Panc1 (cell line): ENCODE data around the gene NLRP10. TPM values are rescaled to one million over a fixed set of nuclear protein-coding genes. Genes with fewer than 3 reads are reported as not detected.

Source experiments
- ATAC-seq: fragments of 200-7000 bp; cut with Tn5 transposase; 2 replicates; pipeline ENCODE4 v1.9.1; 2020; ENCODE audit warnings: mild to moderate bottlenecking, moderate library complexity
- BruUV-seq: library from RNA; stranded (reverse); fragments of 400-500 nt; replicated peaks from 2 replicates; lab custom pipeline; 2021; lab: Mats Ljungman, UMichigan
- CTCF ChIA-PET: fragments of 300-600 bp; sonication (Branson Sonifier 250); formaldehyde crosslinking; loops from one replicate; lab custom pipeline; 2022; ENCODE audit warnings: antibody characterized with exemption; lab: Charles Lee
- POLR2A ChIA-PET: fragments of 300-600 bp; sonication (Branson Sonifier 250); formaldehyde crosslinking; loops from one replicate; lab custom pipeline; 2022; ENCODE audit warnings: antibody characterized with exemption; lab: Charles Lee
- DNase-seq: peaks from one replicate; pipeline ENCODE4 v3.0.0-alpha.2; 2010; ENCODE audit warnings: low read depth, low spot score
- H3K27ac ChIP-seq: 2 replicates; pipeline ENCODE4 v1.5.1; 2011; ENCODE audit warnings: mild to moderate bottlenecking, low read length, inconsistent platforms
- H3K27me3 ChIP-seq: fragments of 200-500 bp; sonication (Bioruptor generic); 2 replicates; pipeline ENCODE4 v1.6.0; 2014; ENCODE audit warnings: low read length, inconsistent platforms; ENCODE audit not compliant: control insufficient read depth, insufficient read depth
- H3K36me3 ChIP-seq: fragments of 200-500 bp; sonication (Bioruptor generic); 2 replicates; pipeline ENCODE4 v1.5.1; 2014; ENCODE audit warnings: inconsistent platforms, mild to moderate bottlenecking, low read length, moderate library complexity; ENCODE audit not compliant: control insufficient read depth, insufficient read depth
- H3K4me1 ChIP-seq: 2 replicates; pipeline ENCODE4 v1.5.1; 2011; ENCODE audit warnings: inconsistent platforms, mild to moderate bottlenecking, low read length, moderate library complexity; ENCODE audit not compliant: control insufficient read depth, insufficient read depth
- H3K4me3 ChIP-seq, 2 experiments: 2 replicates each; pipeline ENCODE4 v1.5.1; 2011 to 2012; ENCODE audit warnings: low read depth in 2 of 2, low read length in 2 of 2, mild to moderate bottlenecking in 2 of 2, inconsistent platforms in 1 of 2, moderate library complexity in 1 of 2
- H3K9me3 ChIP-seq: fragments of 200-500 bp; sonication (Bioruptor generic); 2 replicates; pipeline ENCODE4 v1.5.1; 2014; ENCODE audit warnings: low read depth, mild to moderate bottlenecking, inconsistent platforms, low read length, moderate library complexity; ENCODE audit not compliant: control insufficient read depth, insufficient read depth
- POLR2AphosphoS5 ChIP-seq: IDR thresholded peaks from 2 replicates; pipeline ENCODE4 v1.6.1; 2012; ENCODE audit warnings: mild to moderate bottlenecking, low read depth, low read length, moderate library complexity
- REST ChIP-seq, 2 experiments: IDR thresholded peaks; 2 replicates each; pipeline ENCODE4 v1.6.1; 2011 to 2012; ENCODE audit warnings: low read depth in 2 of 2, control low read depth in 1 of 2, low read length in 1 of 2, mild to moderate bottlenecking in 1 of 2, moderate library complexity in 1 of 2; ENCODE audit not compliant: insufficient read depth in 1 of 2
- SIN3A ChIP-seq: IDR thresholded peaks from 2 replicates; pipeline ENCODE4 v1.6.1; 2012; ENCODE audit warnings: low read depth, mild to moderate bottlenecking, low read length, moderate library complexity, borderline replicate concordance; ENCODE audit not compliant: insufficient read depth
- TCF7L2 ChIP-seq: IDR thresholded peaks from 2 replicates; pipeline ENCODE4 v1.6.1; 2011; ENCODE audit warnings: mild to moderate bottlenecking, low read depth, low read length, inconsistent platforms
- in situ Hi-C: cut with HindIII; loops from 2 replicates; pipeline ENCODE4 v1.10.0; 2016; ENCODE audit warnings: low sequenced_read_pairs, low pct_unique_long_range_greater_than_20kb
- intact Hi-C: fragments of 100-400 bp; cut with micrococcal nuclease; formaldehyde crosslinking; loops from one replicate; pipeline ENCODE4 v1.10.0; 2022; ENCODE audit not compliant: unreplicated experiment
- total RNA-seq: library from RNA; stranded (reverse); gene quantifications from one replicate; pipeline ENCODE4 v1.2.1, GENCODE V29; 2021; ENCODE audit not compliant: unreplicated experiment
- TF ChIP-seq, protein P1 (sequence below): fragments of 450-650 bp; IDR thresholded peaks from 2 replicates; pipeline ENCODE4 v1.5.1; 2017; ENCODE audit warnings: mild to moderate bottlenecking

Gene NLRP10
- total RNA-seq, 1 experiment from 2014 or later, result not detected

- no peak for DNase-seq
- Histone ChIP-seq H3K9me3 (no peaks in the 10 kb centered on the region), H3K4me3 (no peak overlapping the region), H3K4me1 (no peaks in the 10 kb centered on the region), H3K36me3 (no peaks in the 10 kb centered on the region), H3K27ac (no peak overlapping the region), H3K27me3 (no peaks in the 10 kb centered on the region)
- BruUV-seq, result no TSS peak
- ATAC-seq, result no peak
- TF ChIP-seq, protein P1, sequence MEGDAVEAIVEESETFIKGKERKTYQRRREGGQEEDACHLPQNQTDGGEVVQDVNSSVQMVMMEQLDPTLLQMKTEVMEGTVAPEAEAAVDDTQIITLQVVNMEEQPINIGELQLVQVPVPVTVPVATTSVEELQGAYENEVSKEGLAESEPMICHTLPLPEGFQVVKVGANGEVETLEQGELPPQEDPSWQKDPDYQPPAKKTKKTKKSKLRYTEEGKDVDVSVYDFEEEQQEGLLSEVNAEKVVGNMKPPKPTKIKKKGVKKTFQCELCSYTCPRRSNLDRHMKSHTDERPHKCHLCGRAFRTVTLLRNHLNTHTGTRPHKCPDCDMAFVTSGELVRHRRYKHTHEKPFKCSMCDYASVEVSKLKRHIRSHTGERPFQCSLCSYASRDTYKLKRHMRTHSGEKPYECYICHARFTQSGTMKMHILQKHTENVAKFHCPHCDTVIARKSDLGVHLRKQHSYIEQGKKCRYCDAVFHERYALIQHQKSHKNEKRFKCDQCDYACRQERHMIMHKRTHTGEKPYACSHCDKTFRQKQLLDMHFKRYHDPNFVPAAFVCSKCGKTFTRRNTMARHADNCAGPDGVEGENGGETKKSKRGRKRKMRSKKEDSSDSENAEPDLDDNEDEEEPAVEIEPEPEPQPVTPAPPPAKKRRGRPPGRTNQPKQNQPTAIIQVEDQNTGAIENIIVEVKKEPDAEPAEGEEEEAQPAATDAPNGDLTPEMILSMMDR, result no peak
- TF ChIP-seq TCF7L2 (no peak), REST (IDR thresholded peaks at IDR 0.05; ENCODE audit: insufficient read depth in 1 of 2, low read depth in 2 of 2, low read length in 1 of 2) (no peak), POLR2AphosphoS5 (no peak)
- in situ Hi-C loops (no loop called here), intact Hi-C loops (no loop called here)
- ChIA-PET CTCF (interaction anchor here (1.8 kb wide), 1 partner anchor 19 kb away, joined by 4 read pairs; the partner anchor contains the start of gene EIF3F), POLR2A (no interaction called here)
Measured at GRCh38 chr11:7967826-7968225, 2.6 kb upstream of the NLRP10 start.

GRCh38 chr11:7967097-7967496 lies 1.9 kb upstream of the NLRP10 start:
- DNase-seq (no peak), ATAC-seq (no peak)
- TF ChIP-seq TCF7L2, result no peak
- TF ChIP-seq, protein P1, result no peak
- Histone ChIP-seq H3K27me3 (no peaks in the 10 kb centered on the region), H3K27ac (no peak overlapping the region), H3K4me1 (no peaks in the 10 kb centered on the region), H3K4me3 (no peak overlapping the region), H3K9me3 (no peaks in the 10 kb centered on the region), H3K36me3 (no peaks in the 10 kb centered on the region)
- ChIA-PET POLR2A (no interaction called here), CTCF (no interaction called here)
- in situ Hi-C loops (no loop called here), intact Hi-C loops (no loop called here)
- BruUV-seq, result no TSS peak

- Histone ChIP-seq H3K4me1 (no peaks in the 10 kb centered on the region), H3K36me3 (no peaks in the 10 kb centered on the region), H3K4me3 (no peak overlapping the region), H3K9me3 (no peaks in the 10 kb centered on the region), H3K27ac (no peak overlapping the region), H3K27me3 (no peaks in the 10 kb centered on the region)
- in situ Hi-C loops, result no loop called here
- no peak for DNase-seq
- BruUV-seq, result no TSS peak
- TF ChIP-seq, protein P1, result no peak
- TF ChIP-seq SIN3A (no peak), POLR2AphosphoS5 (no peak), REST (IDR thresholded peaks at IDR 0.05; ENCODE audit: insufficient read depth in 1 of 2, low read depth in 2 of 2, low read length in 1 of 2) (no peak), TCF7L2 (no peak)
- intact Hi-C loops, result no loop called here
- ChIA-PET CTCF (no interaction called here), POLR2A (interaction anchor here (0.5 kb wide), 1 partner anchor 10 kb away, joined by 3 read pairs; no protein-coding TSS in a partner anchor)
- no peak for ATAC-seq
Measured at GRCh38 chr11:7964873-7965272, 374 bp downstream of the NLRP10 start.
